Breast epithelium (tissue), 3 donors: ENCODE data around the gene GPC6.

Experiments used
- POLR2AphosphoS5 ChIP-seq, 3 donors: sonication (generic); formaldehyde crosslinking; IDR thresholded peaks; one replicate each; pipeline ENCODE4 v1.6.1; 2017; ENCODE audit warnings: antibody characterized with exemption in 3 of 3
- TF ChIP-seq, protein P1 (sequence below), 3 donors: fragments of 450-650 bp; IDR thresholded peaks; one replicate each; pipeline ENCODE4 v1.5.1; 2016 to 2017; ENCODE audit warnings: antibody characterized with exemption in 3 of 3, mild to moderate bottlenecking in 3 of 3, moderate library complexity in 3 of 3

DNA sequence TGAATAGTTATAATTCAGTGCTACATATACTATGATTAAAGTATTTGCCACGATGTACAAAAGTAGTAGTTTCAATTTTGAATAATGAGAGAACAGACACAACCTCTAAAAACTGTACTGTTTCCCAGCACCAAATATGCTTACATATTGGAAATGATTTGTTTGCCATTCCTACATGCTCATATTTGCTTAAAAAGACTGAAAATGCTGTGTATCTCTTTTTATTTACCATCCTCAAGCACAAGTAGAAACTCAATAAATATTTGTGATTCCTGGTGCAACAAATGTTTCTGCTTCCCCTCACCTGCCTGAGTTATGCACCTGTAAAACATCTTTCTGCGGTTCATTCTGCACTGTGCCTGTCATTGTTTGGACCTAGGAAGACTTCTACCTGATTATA, 740.7 kb downstream of the GPC6 start:
- TF ChIP-seq, protein P1, sequence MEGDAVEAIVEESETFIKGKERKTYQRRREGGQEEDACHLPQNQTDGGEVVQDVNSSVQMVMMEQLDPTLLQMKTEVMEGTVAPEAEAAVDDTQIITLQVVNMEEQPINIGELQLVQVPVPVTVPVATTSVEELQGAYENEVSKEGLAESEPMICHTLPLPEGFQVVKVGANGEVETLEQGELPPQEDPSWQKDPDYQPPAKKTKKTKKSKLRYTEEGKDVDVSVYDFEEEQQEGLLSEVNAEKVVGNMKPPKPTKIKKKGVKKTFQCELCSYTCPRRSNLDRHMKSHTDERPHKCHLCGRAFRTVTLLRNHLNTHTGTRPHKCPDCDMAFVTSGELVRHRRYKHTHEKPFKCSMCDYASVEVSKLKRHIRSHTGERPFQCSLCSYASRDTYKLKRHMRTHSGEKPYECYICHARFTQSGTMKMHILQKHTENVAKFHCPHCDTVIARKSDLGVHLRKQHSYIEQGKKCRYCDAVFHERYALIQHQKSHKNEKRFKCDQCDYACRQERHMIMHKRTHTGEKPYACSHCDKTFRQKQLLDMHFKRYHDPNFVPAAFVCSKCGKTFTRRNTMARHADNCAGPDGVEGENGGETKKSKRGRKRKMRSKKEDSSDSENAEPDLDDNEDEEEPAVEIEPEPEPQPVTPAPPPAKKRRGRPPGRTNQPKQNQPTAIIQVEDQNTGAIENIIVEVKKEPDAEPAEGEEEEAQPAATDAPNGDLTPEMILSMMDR (IDR thresholded peaks at IDR 0.05): no peak
- no peak for TF ChIP-seq POLR2AphosphoS5 (IDR thresholded peaks at IDR 0.05)
